Smooth muscle cell (in vitro differentiated cells): ENCODE measurements around the gene PSMB7. TPM values are rescaled to one million over a fixed set of nuclear protein-coding genes. Genes with fewer than 3 reads are reported as not detected.
"Not testable (repeated sequence)": the region's sequence is repeated elsewhere in the genome, so short reads cannot be mapped to it uniquely, and the experiment has no call there.

ENCODE experiments used
- DNase-seq: peaks from one replicate; lab custom pipeline; 2025; ENCODE audit not compliant: unreplicated experiment; lab: John Stamatoyannopoulos, UW
- H2AFZ ChIP-seq: fragments of 200-600 bp; sonication (generic); 2 replicates; pipeline ENCODE4 v1.6.0; 2016; ENCODE audit warnings: antibody characterized with exemption, low read depth, mild to moderate bottlenecking
- H3F3A ChIP-seq: fragments of 200-600 bp; sonication (generic); 2 replicates; pipeline ENCODE4 v1.6.0; 2017; ENCODE audit warnings: antibody characterized with exemption, low read depth
- H3K27ac ChIP-seq: fragments of 200-600 bp; sonication (generic); 2 replicates; pipeline ENCODE4 v1.5.1; 2016; ENCODE audit warnings: low read depth, mild to moderate bottlenecking
- H3K27me3 ChIP-seq: fragments of 200-600 bp; sonication (generic); 2 replicates; pipeline ENCODE4 v1.6.1; 2016; ENCODE audit warnings: low read depth, mild to moderate bottlenecking
- H3K36me3 ChIP-seq: fragments of 200-600 bp; sonication (generic); 2 replicates; pipeline ENCODE4 v1.5.1; 2016; ENCODE audit warnings: low read depth
- H3K4me1 ChIP-seq: fragments of 200-600 bp; sonication (generic); 2 replicates; pipeline ENCODE4 v1.5.1; 2016; ENCODE audit warnings: low read depth
- H3K4me2 ChIP-seq: fragments of 200-600 bp; sonication (generic); 2 replicates; pipeline ENCODE4 v1.6.0; 2016; ENCODE audit warnings: mild to moderate bottlenecking
- H3K4me3 ChIP-seq: fragments of 200-600 bp; sonication (generic); 2 replicates; pipeline ENCODE4 v1.5.1; 2016; ENCODE audit warnings: mild to moderate bottlenecking
- H3K79me2 ChIP-seq: fragments of 200-600 bp; sonication (generic); 2 replicates; pipeline ENCODE4 v1.6.0; 2016; ENCODE audit warnings: low read depth, mild to moderate bottlenecking
- H3K9ac ChIP-seq: fragments of 200-600 bp; sonication (generic); 2 replicates; pipeline ENCODE4 v1.6.0; 2016; ENCODE audit warnings: low read depth
- H3K9me3 ChIP-seq: fragments of 200-600 bp; sonication (generic); replicated peaks from 2 replicates; pipeline ENCODE4 v1.5.1; 2016; ENCODE audit warnings: low read depth
- H4K20me1 ChIP-seq: fragments of 200-600 bp; sonication (generic); 2 replicates; pipeline ENCODE4 v1.6.0; 2016; ENCODE audit warnings: low read depth
- CTCF ChIP-seq: fragments of 200-600 bp; sonication (generic); IDR thresholded peaks from 2 replicates; pipeline ENCODE4 v1.5.1; 2017; ENCODE audit warnings: borderline replicate concordance, mild to moderate bottlenecking, antibody characterized with exemption; ENCODE audit not compliant: insufficient read depth, poor library complexity, severe bottlenecking
- WGBS: methylation state at CpG from one replicate; pipeline ENCODE4 v1.1.7; 2016; ENCODE audit warnings: low lambda C conversion rate; 5-methylcytosine and 5-hydroxymethylcytosine counted together
- polyA plus RNA-seq: library from polyadenylated mRNA; unstranded; fragments of >200 nt; fragmentation: Nextera tagmentation; extraction: Ambion mirVana; gene quantifications from 2 replicates; pipeline ENCODE4 v1.2.1, GENCODE V29; 2016
- total RNA-seq: library from RNA; depleted of rRNA; stranded (reverse); fragments of >200 nt; gene quantifications from 2 replicates; pipeline ENCODE4 v1.2.3, GENCODE V29; 2014

Gene PSMB7
- total and polyA plus RNA-seq, 2 experiments from 2014 or later, result 246 to 302 TPM

GRCh38 chr9:124427281-124427680, 12.0 kb upstream of the PSMB7 start:
- TF ChIP-seq CTCF, result no peak
- DNase-seq, result no peak
- WGBS, result 63% methylated on average over 4 of the region's 4 CpGs

GRCh38 chr9:124426361-124426760, 11.1 kb upstream of the PSMB7 start:
- H3K9ac ChIP-seq, result no peak overlapping the region
- H4K20me1 ChIP-seq, result no peaks in the 10 kb centered on the region
- no peaks in the 10 kb centered on the region for H3K27me3 ChIP-seq
- no peak overlapping the region for H2AFZ ChIP-seq
- TF ChIP-seq CTCF, result no peak
- H3F3A ChIP-seq, result no peaks in the 10 kb centered on the region
- no peak for DNase-seq
- WGBS, result 94% methylated on average over 7 of the region's 7 CpGs
- H3K79me2 ChIP-seq, result no peaks in the 10 kb centered on the region
- H3K4me2 ChIP-seq, result no peak overlapping the region
- H3K9me3 ChIP-seq, result no peaks in the 10 kb centered on the region
- no peak overlapping the region for H3K27ac ChIP-seq
- no peak overlapping the region for H3K4me3 ChIP-seq
- H3K4me1 ChIP-seq, result no peaks in the 10 kb centered on the region
- H3K36me3 ChIP-seq, result no peaks in the 10 kb centered on the region

More at GRCh38 chr9:124427281-124427680, 12.0 kb upstream of the PSMB7 start:
- Histone ChIP-seq H3K4me1 (no peaks in the 10 kb centered on the region), H3K79me2 (no peaks in the 10 kb centered on the region), H3K9ac (no peak overlapping the region), H3K27ac (no peak overlapping the region), H3K27me3 (no peaks in the 10 kb centered on the region), H3K9me3 (no peaks in the 10 kb centered on the region), H3K4me3 (no peak overlapping the region), H2AFZ (no peak overlapping the region), H3K36me3 (no peaks in the 10 kb centered on the region), H4K20me1 (no peaks in the 10 kb centered on the region), H3F3A (no peaks in the 10 kb centered on the region), H3K4me2 (no peak overlapping the region)

- not testable (repeated sequence) for H4K20me1 ChIP-seq, H3K4me2 ChIP-seq, H3K27me3 ChIP-seq, H3K9me3 ChIP-seq, H3K79me2 ChIP-seq, H3F3A ChIP-seq, H3K9ac ChIP-seq, DNase-seq, H3K4me1 ChIP-seq, H2AFZ ChIP-seq, H3K4me3 ChIP-seq, H3K36me3 ChIP-seq, H3K27ac ChIP-seq
- WGBS, result 86% methylated on average over 12 of the region's 12 CpGs
Measured at GRCh38 chr9:124425733-124426132, 10.5 kb upstream of the PSMB7 start.

GRCh38 chr9:124423591-124423990, 8.3 kb upstream of the PSMB7 start:
- Histone ChIP-seq H3K27me3 (no peaks in the 10 kb centered on the region), H3K9ac (no peak overlapping the region), H3K9me3 (no peaks in the 10 kb centered on the region), H3K4me1 (no peaks in the 10 kb centered on the region), H3K4me3 (no peak overlapping the region), H2AFZ (no peak overlapping the region), H3K36me3 (no peaks in the 10 kb centered on the region), H3F3A (no peaks in the 10 kb centered on the region), H3K27ac (no peak overlapping the region), H4K20me1 (no peaks in the 10 kb centered on the region), H3K79me2 (no peaks in the 10 kb centered on the region), H3K4me2 (no peak overlapping the region)
- no peak for TF ChIP-seq CTCF
- no peak for DNase-seq
- WGBS, result 42% methylated on average over 11 of the region's 11 CpGs
